ENCODE results near the gene TTC27. TPM values are rescaled to one million over a fixed set of nuclear protein-coding genes. Genes with fewer than 3 reads are reported as not detected.

TTC27 gene
- total and polyA plus RNA-seq, 4 donors, result 11.8 to 20.3 (median 15.7) TPM

- DNase-seq (ENCODE audit: low read depth in 4 of 6, low spot score in 6 of 6), result no peak
- no peak overlapping the region for H3K4me3 ChIP-seq (ENCODE audit: low read depth, low read length)
- H3K4me1 ChIP-seq (ENCODE audit: control insufficient read depth, insufficient read depth, low read length), result no peaks in the 10 kb centered on the region
- no peaks in the 10 kb centered on the region for H3K36me3 ChIP-seq (ENCODE audit: control insufficient read depth, insufficient read depth, low read length)
- WGBS (ENCODE audit: insufficient coverage), result 80% methylated on average over 1 of the region's 4 CpGs
- no peak overlapping the region for H3K27ac ChIP-seq (ENCODE audit: low read depth, low read length)
- H3K9me3 ChIP-seq (ENCODE audit: control insufficient read depth, insufficient read depth, low read length), result peaks cover 4% of the 10 kb centered on the region
- H3K27me3 ChIP-seq (ENCODE audit: control insufficient read depth, insufficient read depth, low read length), result no peaks in the 10 kb centered on the region
These were observed 156.1 kb downstream of the TTC27 start for GRCh38 chr2:32783933-32784332.

DNA sequence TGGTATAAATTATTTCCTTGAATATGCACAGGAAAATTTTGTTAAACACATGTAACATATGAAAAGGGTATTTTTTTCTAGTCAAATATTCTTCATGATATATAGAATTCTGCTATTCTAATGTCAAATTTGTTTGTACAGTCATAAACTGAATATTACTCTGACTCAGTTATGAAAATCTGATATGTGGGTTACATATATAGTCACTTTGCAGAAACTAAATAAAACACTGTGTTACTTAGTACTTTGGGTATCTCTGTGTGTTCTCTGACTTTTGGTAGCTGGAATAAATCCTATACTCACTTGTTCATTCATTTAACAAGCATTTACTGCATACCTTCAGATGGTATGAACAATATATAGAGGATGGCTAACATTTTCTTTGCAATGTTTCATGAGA lies 159.4 kb downstream of the TTC27 start:
- H3K27ac ChIP-seq (ENCODE audit: low read depth, low read length), result no peak overlapping the region
- no peaks in the 10 kb centered on the region for H3K27me3 ChIP-seq (ENCODE audit: control insufficient read depth, insufficient read depth, low read length)
- no peaks in the 10 kb centered on the region for H3K36me3 ChIP-seq (ENCODE audit: control insufficient read depth, insufficient read depth, low read length)
- DNase-seq (ENCODE audit: low read depth in 4 of 6, low spot score in 6 of 6), result no peak
- no peak overlapping the region for H3K4me3 ChIP-seq (ENCODE audit: low read depth, low read length)
- H3K4me1 ChIP-seq (ENCODE audit: control insufficient read depth, insufficient read depth, low read length), result no peaks in the 10 kb centered on the region
- H3K9me3 ChIP-seq (ENCODE audit: control insufficient read depth, insufficient read depth, low read length), result no peaks in the 10 kb centered on the region

GRCh38 chr2:32788114-32788513 lies 160.3 kb downstream of the TTC27 start:
- 83% methylated on average over 1 of the region's 1 CpG for WGBS (ENCODE audit: insufficient coverage)
- no peaks in the 10 kb centered on the region for H3K36me3 ChIP-seq (ENCODE audit: control insufficient read depth, insufficient read depth, low read length)
- H3K27ac ChIP-seq (ENCODE audit: low read depth, low read length), result no peak overlapping the region
- no peak overlapping the region for H3K4me3 ChIP-seq (ENCODE audit: low read depth, low read length)
- H3K27me3 ChIP-seq (ENCODE audit: control insufficient read depth, insufficient read depth, low read length), result no peaks in the 10 kb centered on the region
- H3K4me1 ChIP-seq (ENCODE audit: control insufficient read depth, insufficient read depth, low read length), result no peaks in the 10 kb centered on the region
- DNase-seq (ENCODE audit: low read depth in 4 of 6, low spot score in 6 of 6), result peak in 1 of 6 donors; percentile 25
- no peaks in the 10 kb centered on the region for H3K9me3 ChIP-seq (ENCODE audit: control insufficient read depth, insufficient read depth, low read length)

DNA sequence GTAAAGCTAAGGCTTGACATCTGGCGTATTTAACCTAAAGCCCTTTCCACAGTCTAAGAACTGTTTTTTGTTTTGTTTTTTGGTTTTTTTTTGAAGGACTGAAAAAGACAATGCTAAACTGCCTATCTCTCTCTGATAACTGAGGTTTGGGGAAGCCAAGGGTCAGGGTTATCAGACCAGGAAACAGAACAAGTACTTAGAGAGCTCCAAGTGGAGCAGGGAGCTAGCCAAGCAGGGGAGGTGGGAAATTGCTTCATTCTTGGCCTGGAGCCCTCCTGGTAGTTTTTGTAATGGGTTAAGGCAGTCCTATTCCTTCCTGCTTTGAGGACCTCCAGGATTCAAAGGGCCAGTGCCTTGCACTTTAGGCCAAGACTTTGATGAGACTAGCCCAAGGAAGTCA lies 164.6 kb downstream of the TTC27 start:
- H3K36me3 ChIP-seq (ENCODE audit: control insufficient read depth, insufficient read depth, low read length), result no peaks in the 10 kb centered on the region
- H3K27me3 ChIP-seq (ENCODE audit: control insufficient read depth, insufficient read depth, low read length), result no peaks in the 10 kb centered on the region
- no CpG with 5 or more reads among the region's 1 CpG for WGBS (ENCODE audit: insufficient coverage)
- no peaks in the 10 kb centered on the region for H3K4me1 ChIP-seq (ENCODE audit: control insufficient read depth, insufficient read depth, low read length)
- no peak overlapping the region for H3K27ac ChIP-seq (ENCODE audit: low read depth, low read length)
- H3K4me3 ChIP-seq (ENCODE audit: low read depth, low read length), result no peak overlapping the region
- DNase-seq (ENCODE audit: low read depth in 4 of 6, low spot score in 6 of 6), result no peak
- H3K9me3 ChIP-seq (ENCODE audit: control insufficient read depth, insufficient read depth, low read length), result no peaks in the 10 kb centered on the region

DNA sequence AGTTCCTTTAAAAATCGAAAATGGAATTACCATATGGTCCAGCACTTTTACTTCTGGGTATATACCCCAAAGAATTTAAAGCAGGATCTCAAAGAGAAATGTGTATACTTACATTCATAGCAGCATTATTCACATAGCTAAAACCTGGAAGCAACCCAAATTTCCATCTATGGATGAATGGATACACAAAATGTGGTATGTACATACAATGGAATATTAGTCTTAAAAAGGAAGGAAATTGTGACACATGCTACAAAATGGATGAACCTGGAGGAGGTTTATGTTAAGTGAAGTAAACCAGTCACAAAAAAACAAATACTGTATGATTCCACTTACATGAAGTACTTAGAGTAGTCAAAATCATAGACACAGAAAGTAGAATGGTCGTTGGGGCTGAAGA lies 171.0 kb downstream of the TTC27 start:
- Histone ChIP-seq H3K4me3 (ENCODE audit: low read depth, low read length) (no peak overlapping the region), H3K27ac (ENCODE audit: low read depth, low read length) (no peak overlapping the region), H3K36me3 (ENCODE audit: control insufficient read depth, insufficient read depth, low read length) (no peaks in the 10 kb centered on the region), H3K4me1 (ENCODE audit: control insufficient read depth, insufficient read depth, low read length) (no peaks in the 10 kb centered on the region), H3K9me3 (ENCODE audit: control insufficient read depth, insufficient read depth, low read length) (no peaks in the 10 kb centered on the region), H3K27me3 (ENCODE audit: control insufficient read depth, insufficient read depth, low read length) (no peaks in the 10 kb centered on the region)
- DNase-seq (ENCODE audit: low read depth in 4 of 6, low spot score in 6 of 6), result no peak
- WGBS (ENCODE audit: insufficient coverage), result 83% methylated on average over 1 of the region's 2 CpGs

DNA sequence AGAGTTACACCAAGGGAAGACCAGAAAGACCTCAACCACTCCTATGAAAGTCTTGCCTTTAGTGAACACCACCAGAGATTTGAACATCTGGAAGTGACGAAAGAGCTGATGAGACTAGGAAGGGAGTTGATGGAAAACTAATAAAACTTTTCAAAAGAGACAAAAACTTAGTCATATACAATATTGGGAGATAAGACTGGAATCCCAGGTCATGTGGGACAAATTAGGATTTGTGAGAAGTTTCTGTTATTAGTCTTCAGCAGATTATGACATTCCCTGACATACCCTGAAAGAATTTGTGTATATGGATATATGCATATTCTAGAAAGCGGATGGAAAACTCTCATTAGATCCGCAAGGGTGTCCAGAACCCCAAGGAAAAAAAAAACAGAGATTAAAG lies 173.9 kb downstream of the TTC27 start:
- Histone ChIP-seq H3K4me3 (ENCODE audit: low read depth, low read length) (no peak overlapping the region), H3K4me1 (ENCODE audit: control insufficient read depth, insufficient read depth, low read length) (no peaks in the 10 kb centered on the region), H3K27me3 (ENCODE audit: control insufficient read depth, insufficient read depth, low read length) (no peaks in the 10 kb centered on the region), H3K9me3 (ENCODE audit: control insufficient read depth, insufficient read depth, low read length) (no peaks in the 10 kb centered on the region), H3K36me3 (ENCODE audit: control insufficient read depth, insufficient read depth, low read length) (no peaks in the 10 kb centered on the region), H3K27ac (ENCODE audit: low read depth, low read length) (no peak overlapping the region)
- DNase-seq (ENCODE audit: low read depth in 4 of 6, low spot score in 6 of 6), result no peak
- no CpG with 5 or more reads among the region's 3 CpGs for whole genome bisulfite sequencing (ENCODE audit: insufficient coverage)

- 100% methylated on average over 2 of the region's 4 CpGs for WGBS (ENCODE audit: insufficient coverage)
- no peak overlapping the region for H3K4me3 ChIP-seq (ENCODE audit: low read depth, low read length)
- H3K27me3 ChIP-seq (ENCODE audit: control insufficient read depth, insufficient read depth, low read length), result no peaks in the 10 kb centered on the region
- no peaks in the 10 kb centered on the region for H3K9me3 ChIP-seq (ENCODE audit: control insufficient read depth, insufficient read depth, low read length)
- H3K4me1 ChIP-seq (ENCODE audit: control insufficient read depth, insufficient read depth, low read length), result no peaks in the 10 kb centered on the region
- H3K27ac ChIP-seq (ENCODE audit: low read depth, low read length), result no peak overlapping the region
- no peaks in the 10 kb centered on the region for H3K36me3 ChIP-seq (ENCODE audit: control insufficient read depth, insufficient read depth, low read length)
- DNase-seq (ENCODE audit: low read depth in 4 of 6, low spot score in 6 of 6), result no peak
These were observed 175.0 kb downstream of the TTC27 start for GRCh38 chr2:32802877-32803276.

DNA sequence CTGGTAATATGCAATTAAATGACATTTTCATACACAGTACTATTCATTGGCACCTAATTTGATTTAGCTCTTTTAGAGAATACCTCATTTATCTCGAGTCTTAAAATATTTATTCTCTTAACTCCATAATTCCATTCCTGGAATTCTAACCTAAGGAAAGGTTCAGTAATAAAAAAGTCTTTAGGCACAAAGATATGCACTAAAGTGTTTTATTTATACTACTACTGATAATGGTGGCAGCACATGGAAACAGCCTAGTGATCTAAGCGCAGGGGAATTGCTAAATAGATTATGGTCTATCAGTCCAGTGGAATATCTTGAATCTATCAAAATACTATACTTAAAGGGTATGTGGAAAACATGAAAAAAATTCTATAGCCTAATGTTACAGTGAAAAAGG lies 176.4 kb downstream of the TTC27 start:
- Histone ChIP-seq H3K9me3 (ENCODE audit: control insufficient read depth, insufficient read depth, low read length) (no peaks in the 10 kb centered on the region), H3K27ac (ENCODE audit: low read depth, low read length) (no peak overlapping the region), H3K27me3 (ENCODE audit: control insufficient read depth, insufficient read depth, low read length) (no peaks in the 10 kb centered on the region), H3K36me3 (ENCODE audit: control insufficient read depth, insufficient read depth, low read length) (no peaks in the 10 kb centered on the region), H3K4me1 (ENCODE audit: control insufficient read depth, insufficient read depth, low read length) (no peaks in the 10 kb centered on the region), H3K4me3 (ENCODE audit: low read depth, low read length) (no peak overlapping the region)
- no peak for DNase-seq (ENCODE audit: low read depth in 4 of 6, low spot score in 6 of 6)
- WGBS (ENCODE audit: insufficient coverage), result no CpG with 5 or more reads among the region's 2 CpGs

- DNase-seq (ENCODE audit: low read depth in 4 of 6, low spot score in 6 of 6), result no peak
- Histone ChIP-seq H3K27me3 (ENCODE audit: control insufficient read depth, insufficient read depth, low read length) (no peaks in the 10 kb centered on the region), H3K4me3 (ENCODE audit: low read depth, low read length) (no peak overlapping the region), H3K9me3 (ENCODE audit: control insufficient read depth, insufficient read depth, low read length) (no peaks in the 10 kb centered on the region), H3K36me3 (ENCODE audit: control insufficient read depth, insufficient read depth, low read length) (no peaks in the 10 kb centered on the region), H3K4me1 (ENCODE audit: control insufficient read depth, insufficient read depth, low read length) (no peaks in the 10 kb centered on the region), H3K27ac (ENCODE audit: low read depth, low read length) (no peak overlapping the region)
- WGBS (ENCODE audit: insufficient coverage), result 100% methylated on average over 3 of the region's 4 CpGs
These were observed 177.6 kb downstream of the TTC27 start for GRCh38 chr2:32805104-32806095.

- Histone ChIP-seq H3K4me1 (ENCODE audit: control insufficient read depth, insufficient read depth, low read length) (no peaks in the 10 kb centered on the region), H3K36me3 (ENCODE audit: control insufficient read depth, insufficient read depth, low read length) (no peaks in the 10 kb centered on the region), H3K27ac (ENCODE audit: low read depth, low read length) (no peak overlapping the region), H3K9me3 (ENCODE audit: control insufficient read depth, insufficient read depth, low read length) (no peaks in the 10 kb centered on the region), H3K4me3 (ENCODE audit: low read depth, low read length) (no peak overlapping the region), H3K27me3 (ENCODE audit: control insufficient read depth, insufficient read depth, low read length) (no peaks in the 10 kb centered on the region)
- no CpG with 5 or more reads among the region's 1 CpG for WGBS (ENCODE audit: insufficient coverage)
- no peak for DNase-seq (ENCODE audit: low read depth in 4 of 6, low spot score in 6 of 6)
These were observed 179.0 kb downstream of the TTC27 start for GRCh38 chr2:32806857-32807256.
